Lower leg skin (tissue), 4 donors: ENCODE data around the gene PRR7. TPM values are rescaled to one million over a fixed set of nuclear protein-coding genes. Genes with fewer than 3 reads are reported as not detected.

Experiments
- DNase-seq, 2 donors: peaks; one replicate each; pipeline ENCODE4 v3.0.0-alpha.2; 2019; ENCODE audit warnings: low spot score in 2 of 2
- H3K4me3 ChIP-seq: fragments of 200-600 bp; sonication (generic); 2 replicates; pipeline ENCODE4 v1.5.1; 2017; ENCODE audit warnings: mild to moderate bottlenecking, low read depth; ENCODE audit not compliant: poor library complexity, severe bottlenecking
- POLR2A ChIP-seq, 2 donors: fragments of 450-650 bp; IDR thresholded peaks; one replicate each; pipeline ENCODE4 v1.6.1; 2016 to 2017; ENCODE audit warnings: antibody characterized with exemption in 2 of 2, mild to moderate bottlenecking in 1 of 2, moderate library complexity in 1 of 2
- WGBS, 2 donors: methylation state at CpG; one replicate each; pipeline ENCODE4 v1.1.5; 2018; 5-methylcytosine and 5-hydroxymethylcytosine counted together
- intact Hi-C: fragments of 100-400 bp; cut with DNase I; formaldehyde crosslinking; loops from one replicate; pipeline ENCODE4 v1.15.0; 2023; ENCODE audit warnings: low total_unique reads
- total RNA-seq, 4 donors: library from RNA; depleted of rRNA; stranded (reverse); fragments of >200 nt; gene quantifications; one replicate each; pipeline ENCODE4 v1.1.0, GENCODE V29; 2016
- TF ChIP-seq, protein P1 (sequence below), 3 donors: fragments of 450-650 bp; IDR thresholded peaks; one replicate each; pipeline ENCODE4 v1.5.1; 2016; ENCODE audit warnings: antibody characterized with exemption in 3 of 3, mild to moderate bottlenecking in 3 of 3, moderate library complexity in 2 of 3

PRR7 gene
- total RNA-seq, 4 donors from 2014 or later = 5.4 to 10.2 (median 8.0) TPM

- TF ChIP-seq, protein P1, sequence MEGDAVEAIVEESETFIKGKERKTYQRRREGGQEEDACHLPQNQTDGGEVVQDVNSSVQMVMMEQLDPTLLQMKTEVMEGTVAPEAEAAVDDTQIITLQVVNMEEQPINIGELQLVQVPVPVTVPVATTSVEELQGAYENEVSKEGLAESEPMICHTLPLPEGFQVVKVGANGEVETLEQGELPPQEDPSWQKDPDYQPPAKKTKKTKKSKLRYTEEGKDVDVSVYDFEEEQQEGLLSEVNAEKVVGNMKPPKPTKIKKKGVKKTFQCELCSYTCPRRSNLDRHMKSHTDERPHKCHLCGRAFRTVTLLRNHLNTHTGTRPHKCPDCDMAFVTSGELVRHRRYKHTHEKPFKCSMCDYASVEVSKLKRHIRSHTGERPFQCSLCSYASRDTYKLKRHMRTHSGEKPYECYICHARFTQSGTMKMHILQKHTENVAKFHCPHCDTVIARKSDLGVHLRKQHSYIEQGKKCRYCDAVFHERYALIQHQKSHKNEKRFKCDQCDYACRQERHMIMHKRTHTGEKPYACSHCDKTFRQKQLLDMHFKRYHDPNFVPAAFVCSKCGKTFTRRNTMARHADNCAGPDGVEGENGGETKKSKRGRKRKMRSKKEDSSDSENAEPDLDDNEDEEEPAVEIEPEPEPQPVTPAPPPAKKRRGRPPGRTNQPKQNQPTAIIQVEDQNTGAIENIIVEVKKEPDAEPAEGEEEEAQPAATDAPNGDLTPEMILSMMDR (IDR thresholded peaks at IDR 0.05) = no peak
- TF ChIP-seq POLR2A (IDR thresholded peaks at IDR 0.05) = no peak
- no peak overlapping the region for H3K4me3 ChIP-seq
- intact Hi-C loops = no loop called here
- WGBS, 2 donors = 75 to 84% methylated on average over 21 to 33 of the region's 43 CpGs
- DNase-seq = no peak
Measured at GRCh38 chr5:177491429-177491945, 44.9 kb downstream of the PRR7 start.

DNA sequence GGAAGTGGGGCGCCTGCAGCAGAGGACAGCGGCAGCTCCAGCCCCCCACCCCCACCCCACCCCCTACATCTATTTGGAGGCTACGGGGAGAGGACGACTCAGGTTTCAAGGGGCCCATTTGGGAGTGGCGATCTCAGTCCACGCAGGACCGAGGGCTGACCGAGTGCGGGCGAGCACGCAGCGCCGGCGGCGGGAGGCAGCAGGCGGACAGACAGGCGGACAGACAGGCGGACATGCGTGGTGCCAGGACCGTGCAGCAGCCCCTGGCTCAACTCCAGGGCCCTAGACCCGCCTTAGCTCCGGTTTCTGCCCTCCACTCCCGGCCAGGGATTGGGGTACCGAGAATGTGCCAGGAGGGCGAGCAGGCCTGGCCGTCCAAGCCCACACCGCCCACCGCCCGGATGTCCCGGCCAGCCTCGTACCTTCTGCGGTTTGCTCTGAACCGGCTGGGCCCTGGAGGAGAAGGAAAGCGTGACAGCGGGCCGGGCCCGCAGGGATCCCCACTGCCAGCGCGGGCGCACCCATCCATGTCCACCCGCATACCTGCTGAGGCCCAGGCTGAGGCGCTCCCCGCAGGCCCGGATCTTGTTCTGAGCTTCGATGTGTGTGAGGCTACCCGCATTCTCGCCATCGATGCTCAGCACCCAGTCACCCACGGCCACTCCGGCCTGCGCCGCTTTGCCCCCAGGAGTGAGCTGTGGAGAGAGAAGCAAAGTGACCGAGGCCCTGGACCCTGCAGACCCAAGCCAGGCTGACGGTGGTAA is 45.6 kb downstream of the PRR7 start:
- H3K4me3 ChIP-seq = no peak overlapping the region
- no peak for DNase-seq
- 93 to 94% methylated on average over 52 to 54 of the region's 54 CpGs for WGBS, 2 donors
- intact Hi-C loops = no loop called here
- no peak for TF ChIP-seq POLR2A (IDR thresholded peaks at IDR 0.05)
- TF ChIP-seq, protein P1 (IDR thresholded peaks at IDR 0.05) = no peak

- TF ChIP-seq POLR2A (IDR thresholded peaks at IDR 0.05) = no peak
- TF ChIP-seq, protein P1 (IDR thresholded peaks at IDR 0.05) = no peak
- no peak overlapping the region for H3K4me3 ChIP-seq
- 95 to 96% methylated on average over 7 of the region's 7 CpGs for WGBS, 2 donors
Measured at GRCh38 chr5:177492841-177493240, 46.2 kb downstream of the PRR7 start.

DNA sequence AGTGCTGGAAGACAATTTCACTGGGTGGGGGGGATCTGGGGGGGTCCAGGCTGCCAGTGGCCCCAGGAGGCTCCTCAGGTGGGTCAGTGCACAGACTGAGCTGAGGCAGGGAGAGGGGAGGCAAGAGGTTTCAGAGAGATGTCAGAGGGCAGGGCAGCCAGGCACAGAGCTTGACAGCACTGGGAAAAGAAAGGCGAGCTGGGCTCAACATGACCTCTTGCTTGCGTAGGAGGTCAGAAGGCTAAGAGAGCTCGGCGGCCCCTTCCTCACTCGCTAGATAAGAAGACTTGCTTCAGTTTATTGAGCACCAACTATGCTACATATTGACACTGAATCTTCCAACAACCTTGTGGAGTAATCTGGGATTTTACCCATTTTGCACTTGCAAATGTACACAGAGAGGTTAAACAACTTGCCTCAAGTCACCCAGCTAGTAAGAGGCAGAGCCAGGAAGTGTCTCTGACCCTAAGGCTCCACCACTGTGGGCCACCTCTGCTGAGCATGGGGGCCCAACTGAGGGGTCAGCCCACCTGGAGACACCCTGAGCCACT is 47.3 kb downstream of the PRR7 start:
- DNase-seq = no peak
- 92 to 96% methylated on average over 5 of the region's 5 CpGs for WGBS, 2 donors
- H3K4me3 ChIP-seq = no peak overlapping the region
- intact Hi-C loops = no loop called here
- TF ChIP-seq, protein P1 (IDR thresholded peaks at IDR 0.05) = no peak
- TF ChIP-seq POLR2A (IDR thresholded peaks at IDR 0.05) = no peak

More at GRCh38 chr5:177492841-177493240, 46.2 kb downstream of the PRR7 start:
- DNase-seq = no peak
- intact Hi-C loops = no loop called here

DNA sequence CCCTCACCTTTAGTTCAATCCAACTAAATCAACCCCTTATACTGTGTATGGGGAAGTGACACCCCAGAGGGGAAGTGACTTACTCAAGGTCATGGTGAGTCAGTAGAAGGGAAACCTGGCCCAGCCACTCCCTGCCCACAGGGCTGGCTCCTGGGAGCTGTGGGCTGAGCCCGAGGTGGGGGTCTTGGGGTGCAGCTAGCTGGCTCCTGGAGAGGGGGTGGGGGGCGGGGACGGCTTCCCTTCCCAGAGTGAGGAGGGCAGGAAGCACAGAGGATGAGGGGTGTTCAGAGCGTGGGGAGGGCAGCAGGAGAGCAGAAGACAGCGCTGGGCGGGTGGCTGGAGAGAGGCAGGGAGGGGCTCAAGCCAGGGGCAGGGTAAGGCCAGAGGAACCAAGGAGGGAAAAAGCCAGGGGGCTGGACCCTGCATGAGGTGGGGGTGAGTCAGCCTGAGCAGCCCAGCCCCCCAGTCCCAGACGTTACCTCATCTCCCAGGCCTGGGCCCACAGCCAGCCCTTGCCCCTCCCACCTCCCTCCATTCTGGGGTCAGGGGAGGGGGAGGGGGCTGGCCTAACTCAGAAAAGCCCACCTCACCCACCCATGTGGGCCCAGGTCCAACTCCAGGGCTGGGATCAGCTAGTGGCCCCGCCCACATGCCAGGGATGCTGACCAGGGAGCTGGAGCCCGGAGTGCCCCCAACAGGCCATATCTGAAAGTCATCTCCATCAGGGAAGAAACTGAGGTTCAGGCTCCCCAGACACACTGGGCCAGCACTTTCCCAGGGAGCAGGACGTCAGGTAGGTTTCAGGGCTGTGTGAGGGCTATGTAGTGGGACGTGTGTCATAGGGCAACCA is 48.0 kb downstream of the PRR7 start:
- H3K4me3 ChIP-seq = no peak overlapping the region
- TF ChIP-seq, protein P1 (IDR thresholded peaks at IDR 0.05) = no peak
- TF ChIP-seq POLR2A (IDR thresholded peaks at IDR 0.05) = no peak
- DNase-seq = no peak
- 58 to 64% methylated on average over 9 of the region's 11 CpGs for WGBS, 2 donors
- intact Hi-C loops = no loop called here
